Measurements from ENCODE around the gene PDP2. TPM values are rescaled to one million over a fixed set of nuclear protein-coding genes. Genes with fewer than 3 reads are reported as not detected.

Gene PDP2
- total RNA-seq, 1 experiment from 2014 or later = 42.0 TPM

- Histone ChIP-seq H3K4me1 (ENCODE audit: insufficient read depth, low read length, poor library complexity, severe bottlenecking) (peaks cover 19% of the 10 kb centered on the region), H3K36me3 (ENCODE audit: insufficient read depth, low read length, poor library complexity, severe bottlenecking) (no peaks in the 10 kb centered on the region), H3K27ac (ENCODE audit: low read depth, low read length, poor library complexity, severe bottlenecking) (no peak overlapping the region), H3K4me3 (ENCODE audit: low read depth, low read length, poor library complexity, severe bottlenecking) (no peak overlapping the region), H3K9me3 (ENCODE audit: low read depth, low read length, poor library complexity, severe bottlenecking) (no peaks in the 10 kb centered on the region), H3K27me3 (replicated peaks; ENCODE audit: insufficient read depth, low read depth, low read length, poor library complexity) (peaks cover 19% of the 10 kb centered on the region)
- no TSS peak for BruUV-seq (replicated peaks)
- ChIA-PET POLR2A (ENCODE audit: low non-redundant PET) (interaction anchor here (0.9 kb wide), 1 partner anchor 1584 kb away, joined by 4 read pairs; no protein-coding TSS in a partner anchor), CTCF (no interaction called here)
- DNase-seq (ENCODE audit: low spot score) = no peak
- intact Hi-C loops (cut with micrococcal nuclease; ENCODE audit: unreplicated experiment) = no loop called here
- TF ChIP-seq CTCF (conservative IDR thresholded peaks at IDR 0.05; ENCODE audit: low read depth, low read length) (no peak), EZH2 (IDR thresholded peaks at IDR 0.05; ENCODE audit: borderline replicate concordance, low read depth, low read length, poor library complexity, severe bottlenecking) (no peak)
These were observed 32.1 kb upstream of the PDP2 start for GRCh38 chr16:66848172-66848571.

- TF ChIP-seq EZH2 (IDR thresholded peaks at IDR 0.05; ENCODE audit: borderline replicate concordance, low read depth, low read length, poor library complexity, severe bottlenecking) (no peak), CTCF (conservative IDR thresholded peaks at IDR 0.05; ENCODE audit: low read depth, low read length) (no peak)
- no TSS peak for BruUV-seq (replicated peaks)
- CTCF ChIA-PET = interaction anchor here (0.8 kb wide), 1 partner anchor 18 kb away, joined by 7 read pairs; the partner anchor contains the start of gene NAE1
These were observed 31.3 kb upstream of the PDP2 start for GRCh38 chr16:66849021-66849420.

GRCh38 chr16:66849549-66849948 lies 30.8 kb upstream of the PDP2 start:
- intact Hi-C loops (cut with micrococcal nuclease; ENCODE audit: unreplicated experiment) = no loop called here
- Histone ChIP-seq H3K27ac (ENCODE audit: low read depth, low read length, poor library complexity, severe bottlenecking) (no peak overlapping the region), H3K4me1 (ENCODE audit: insufficient read depth, low read length, poor library complexity, severe bottlenecking) (peaks cover 15% of the 10 kb centered on the region), H3K27me3 (replicated peaks; ENCODE audit: insufficient read depth, low read depth, low read length, poor library complexity) (peaks cover 9% of the 10 kb centered on the region), H3K4me3 (ENCODE audit: low read depth, low read length, poor library complexity, severe bottlenecking) (no peak overlapping the region), H3K36me3 (ENCODE audit: insufficient read depth, low read length, poor library complexity, severe bottlenecking) (no peaks in the 10 kb centered on the region), H3K9me3 (ENCODE audit: low read depth, low read length, poor library complexity, severe bottlenecking) (no peaks in the 10 kb centered on the region)
- TF ChIP-seq CTCF (conservative IDR thresholded peaks at IDR 0.05; ENCODE audit: low read depth, low read length) (no peak), EZH2 (IDR thresholded peaks at IDR 0.05; ENCODE audit: borderline replicate concordance, low read depth, low read length, poor library complexity, severe bottlenecking) (no peak)
- DNase-seq (ENCODE audit: low spot score) = no peak
- ChIA-PET CTCF (interaction anchor here (0.8 kb wide), 1 partner anchor 19 kb away, joined by 7 read pairs; the partner anchor contains the start of gene NAE1), POLR2A (ENCODE audit: low non-redundant PET) (no interaction called here)
- BruUV-seq (replicated peaks) = no TSS peak

More at GRCh38 chr16:66849021-66849420, 31.3 kb upstream of the PDP2 start:
- peaks cover 19% of the 10 kb centered on the region for H3K4me1 ChIP-seq (ENCODE audit: insufficient read depth, low read length, poor library complexity, severe bottlenecking)
- H3K36me3 ChIP-seq (ENCODE audit: insufficient read depth, low read length, poor library complexity, severe bottlenecking) = no peaks in the 10 kb centered on the region
- no peaks in the 10 kb centered on the region for H3K9me3 ChIP-seq (ENCODE audit: low read depth, low read length, poor library complexity, severe bottlenecking)
- DNase-seq (ENCODE audit: low spot score) = no peak
- POLR2A ChIA-PET (ENCODE audit: low non-redundant PET) = no interaction called here
- H3K4me3 ChIP-seq (ENCODE audit: low read depth, low read length, poor library complexity, severe bottlenecking) = no peak overlapping the region
- peaks cover 14% of the 10 kb centered on the region for H3K27me3 ChIP-seq (replicated peaks; ENCODE audit: insufficient read depth, low read depth, low read length, poor library complexity)
- intact Hi-C loops (cut with micrococcal nuclease; ENCODE audit: unreplicated experiment) = no loop called here
- H3K27ac ChIP-seq (ENCODE audit: low read depth, low read length, poor library complexity, severe bottlenecking) = no peak overlapping the region
